Measurements from ENCODE around the gene PDE8B. TPM values are rescaled to one million over a fixed set of nuclear protein-coding genes. Genes with fewer than 3 reads are reported as not detected.

Gene PDE8B
- total and polyA plus RNA-seq, 2 experiments from 2014 or later: 0.45 to 0.91 TPM

GRCh38 chr5:77171141-77171910 lies 39.2 kb upstream of the PDE8B start:
- H3K36me3 ChIP-seq (ENCODE audit: insufficient read depth): no peaks in the 10 kb centered on the region
- no peaks in the 10 kb centered on the region for H3K27me3 ChIP-seq (ENCODE audit: insufficient read depth)
- no peak overlapping the region for H2AFZ ChIP-seq
- Mint-ChIP-seq H3K4me1 (no peaks in the 10 kb centered on the region; the same call in 2 of the 3 replicates), H3K27me3 (ENCODE audit: insufficient read depth, low read depth, poor library complexity) (no peaks in the 10 kb centered on the region), H3K4me3 (no peak overlapping the region), H3K36me3 (ENCODE audit: low read depth) (no peaks in the 10 kb centered on the region), H3K9me3 (no peaks in the 10 kb centered on the region), H3K27ac (no peak overlapping the region)
- TF ChIP-seq EZH2phosphoT487 (IDR thresholded peaks at IDR 0.05; ENCODE audit: unreplicated experiment): no peak
- TF ChIP-seq STAT1 (IDR thresholded peaks at IDR 0.05; ENCODE audit: unreplicated experiment): no peak
- TF ChIP-seq EZH2 (IDR thresholded peaks at IDR 0.05; ENCODE audit: low read depth, unreplicated experiment): no peak
- no peak for TF ChIP-seq JUNB (IDR thresholded peaks at IDR 0.05; ENCODE audit: unreplicated experiment)
- H4K20me1 ChIP-seq (replicated peaks; ENCODE audit: insufficient read depth): no peaks in the 10 kb centered on the region
- H3K27ac ChIP-seq (ENCODE audit: low read depth): no peak overlapping the region
- H3K79me2 ChIP-seq (replicated peaks; ENCODE audit: insufficient read depth): no peaks in the 10 kb centered on the region
- no peak for DNase-seq (ENCODE audit: low spot score)
- H3F3A ChIP-seq (replicated peaks; ENCODE audit: low read depth): no peaks in the 10 kb centered on the region
- H3K4me3 ChIP-seq: no peak overlapping the region
- peaks cover 5% of the 10 kb centered on the region; the same call in 1 of the 2 replicates for H3K4me1 ChIP-seq (ENCODE audit: insufficient read depth)
- no peaks in the 10 kb centered on the region for H3K9me2 ChIP-seq (ENCODE audit: insufficient read depth)
- no peak for ATAC-seq
- no peak overlapping the region for H3K4me2 ChIP-seq

DNA sequence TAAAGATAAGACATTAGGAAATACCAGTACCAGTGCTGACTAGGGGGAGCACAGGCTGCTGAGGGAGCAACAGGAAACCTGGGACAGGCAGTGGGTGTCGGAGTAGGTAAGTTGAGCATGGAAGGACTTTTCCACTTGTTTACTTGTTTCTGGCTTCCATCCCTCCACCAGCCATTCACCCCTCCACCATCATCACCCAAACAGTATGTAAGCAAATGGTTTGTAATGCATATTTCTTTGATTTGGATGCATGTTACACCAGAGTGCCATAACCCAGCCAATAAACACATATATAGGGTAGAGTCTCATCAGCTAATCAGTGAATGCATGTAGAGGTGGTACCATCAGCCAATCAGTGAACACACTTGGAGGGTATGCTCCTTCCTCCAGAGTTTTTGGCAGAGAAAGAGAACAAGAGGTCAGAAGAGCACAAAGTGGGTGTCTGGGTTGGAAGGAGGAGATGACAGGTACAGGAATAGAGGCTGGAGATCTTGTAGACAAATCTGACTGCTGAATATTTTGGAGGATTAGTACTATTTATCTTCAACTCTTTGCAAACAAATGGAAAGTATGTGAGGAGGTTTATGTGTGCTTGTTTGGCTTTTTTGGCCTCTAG lies 37.7 kb upstream of the PDE8B start:
- Histone ChIP-seq H3F3A (replicated peaks; ENCODE audit: low read depth) (no peaks in the 10 kb centered on the region), H3K9me2 (ENCODE audit: insufficient read depth) (no peaks in the 10 kb centered on the region; the same call in 1 of the 2 replicates), H3K27me3 (ENCODE audit: insufficient read depth) (no peaks in the 10 kb centered on the region), H3K79me2 (replicated peaks; ENCODE audit: insufficient read depth) (no peaks in the 10 kb centered on the region), H2AFZ (no peak overlapping the region), H3K27ac (ENCODE audit: low read depth) (no peak overlapping the region), H4K20me1 (replicated peaks; ENCODE audit: insufficient read depth) (no peaks in the 10 kb centered on the region), H3K4me3 (no peak overlapping the region), H3K4me2 (no peak overlapping the region), H3K4me1 (ENCODE audit: insufficient read depth) (peaks cover 5% of the 10 kb centered on the region; the same call in 1 of the 2 replicates), H3K36me3 (ENCODE audit: insufficient read depth) (no peaks in the 10 kb centered on the region)
- DNase-seq (ENCODE audit: low spot score) (no peak), ATAC-seq (no peak)
- H3K27me3 Mint-ChIP-seq (ENCODE audit: insufficient read depth, low read depth, poor library complexity): no peaks in the 10 kb centered on the region
- no peak overlapping the region for H3K27ac Mint-ChIP-seq
- H3K4me3 Mint-ChIP-seq: no peak overlapping the region
- H3K36me3 Mint-ChIP-seq (ENCODE audit: low read depth): no peaks in the 10 kb centered on the region
- no peaks in the 10 kb centered on the region; the same call in 2 of the 3 replicates for H3K4me1 Mint-ChIP-seq
- no peaks in the 10 kb centered on the region for H3K9me3 Mint-ChIP-seq
- TF ChIP-seq POLR2AphosphoS5 (IDR thresholded peaks at IDR 0.05; ENCODE audit: low read depth): no peak
- TF ChIP-seq, protein P1, sequence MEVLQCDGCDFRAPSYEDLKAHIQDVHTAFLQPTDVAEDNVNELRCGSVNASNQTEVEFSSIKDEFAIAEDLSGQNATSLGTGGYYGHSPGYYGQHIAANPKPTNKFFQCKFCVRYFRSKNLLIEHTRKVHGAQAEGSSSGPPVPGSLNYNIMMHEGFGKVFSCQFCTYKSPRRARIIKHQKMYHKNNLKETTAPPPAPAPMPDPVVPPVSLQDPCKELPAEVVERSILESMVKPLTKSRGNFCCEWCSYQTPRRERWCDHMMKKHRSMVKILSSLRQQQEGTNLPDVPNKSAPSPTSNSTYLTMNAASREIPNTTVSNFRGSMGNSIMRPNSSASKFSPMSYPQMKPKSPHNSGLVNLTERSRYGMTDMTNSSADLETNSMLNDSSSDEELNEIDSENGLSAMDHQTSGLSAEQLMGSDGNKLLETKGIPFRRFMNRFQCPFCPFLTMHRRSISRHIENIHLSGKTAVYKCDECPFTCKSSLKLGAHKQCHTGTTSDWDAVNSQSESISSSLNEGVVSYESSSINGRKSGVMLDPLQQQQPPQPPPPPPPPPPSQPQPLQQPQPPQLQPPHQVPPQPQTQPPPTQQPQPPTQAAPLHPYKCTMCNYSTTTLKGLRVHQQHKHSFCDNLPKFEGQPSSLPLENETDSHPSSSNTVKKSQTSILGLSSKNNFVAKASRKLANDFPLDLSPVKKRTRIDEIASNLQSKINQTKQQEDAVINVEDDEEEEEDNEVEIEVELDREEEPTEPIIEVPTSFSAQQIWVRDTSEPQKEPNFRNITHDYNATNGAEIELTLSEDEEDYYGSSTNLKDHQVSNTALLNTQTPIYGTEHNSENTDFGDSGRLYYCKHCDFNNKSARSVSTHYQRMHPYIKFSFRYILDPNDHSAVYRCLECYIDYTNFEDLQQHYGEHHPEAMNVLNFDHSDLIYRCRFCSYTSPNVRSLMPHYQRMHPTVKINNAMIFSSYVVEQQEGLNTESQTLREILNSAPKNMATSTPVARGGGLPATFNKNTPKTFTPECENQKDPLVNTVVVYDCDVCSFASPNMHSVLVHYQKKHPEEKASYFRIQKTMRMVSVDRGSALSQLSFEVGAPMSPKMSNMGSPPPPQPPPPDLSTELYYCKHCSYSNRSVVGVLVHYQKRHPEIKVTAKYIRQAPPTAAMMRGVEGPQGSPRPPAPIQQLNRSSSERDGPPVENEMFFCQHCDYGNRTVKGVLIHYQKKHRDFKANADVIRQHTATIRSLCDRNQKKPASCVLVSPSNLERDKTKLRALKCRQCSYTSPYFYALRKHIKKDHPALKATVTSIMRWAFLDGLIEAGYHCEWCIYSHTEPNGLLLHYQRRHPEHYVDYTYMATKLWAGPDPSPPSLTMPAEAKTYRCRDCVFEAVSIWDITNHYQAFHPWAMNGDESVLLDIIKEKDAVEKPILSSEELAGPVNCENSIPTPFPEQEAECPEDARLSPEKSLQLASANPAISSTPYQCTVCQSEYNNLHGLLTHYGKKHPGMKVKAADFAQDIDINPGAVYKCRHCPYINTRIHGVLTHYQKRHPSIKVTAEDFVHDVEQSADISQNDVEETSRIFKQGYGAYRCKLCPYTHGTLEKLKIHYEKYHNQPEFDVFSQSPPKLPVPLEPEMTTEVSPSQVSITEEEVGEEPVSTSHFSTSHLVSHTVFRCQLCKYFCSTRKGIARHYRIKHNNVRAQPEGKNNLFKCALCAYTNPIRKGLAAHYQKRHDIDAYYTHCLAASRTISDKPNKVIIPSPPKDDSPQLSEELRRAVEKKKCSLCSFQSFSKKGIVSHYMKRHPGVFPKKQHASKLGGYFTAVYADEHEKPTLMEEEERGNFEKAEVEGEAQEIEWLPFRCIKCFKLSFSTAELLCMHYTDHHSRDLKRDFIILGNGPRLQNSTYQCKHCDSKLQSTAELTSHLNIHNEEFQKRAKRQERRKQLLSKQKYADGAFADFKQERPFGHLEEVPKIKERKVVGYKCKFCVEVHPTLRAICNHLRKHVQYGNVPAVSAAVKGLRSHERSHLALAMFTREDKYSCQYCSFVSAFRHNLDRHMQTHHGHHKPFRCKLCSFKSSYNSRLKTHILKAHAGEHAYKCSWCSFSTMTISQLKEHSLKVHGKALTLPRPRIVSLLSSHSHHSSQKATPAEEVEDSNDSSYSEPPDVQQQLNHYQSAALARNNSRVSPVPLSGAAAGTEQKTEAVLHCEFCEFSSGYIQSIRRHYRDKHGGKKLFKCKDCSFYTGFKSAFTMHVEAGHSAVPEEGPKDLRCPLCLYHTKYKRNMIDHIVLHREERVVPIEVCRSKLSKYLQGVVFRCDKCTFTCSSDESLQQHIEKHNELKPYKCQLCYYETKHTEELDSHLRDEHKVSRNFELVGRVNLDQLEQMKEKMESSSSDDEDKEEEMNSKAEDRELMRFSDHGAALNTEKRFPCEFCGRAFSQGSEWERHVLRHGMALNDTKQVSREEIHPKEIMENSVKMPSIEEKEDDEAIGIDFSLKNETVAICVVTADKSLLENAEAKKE (CRISPR knock-in tag; IDR thresholded peaks at IDR 0.05): no peak
- no peak for TF ChIP-seq EZH2phosphoT487 (IDR thresholded peaks at IDR 0.05; ENCODE audit: unreplicated experiment)
- TF ChIP-seq, protein P2, sequence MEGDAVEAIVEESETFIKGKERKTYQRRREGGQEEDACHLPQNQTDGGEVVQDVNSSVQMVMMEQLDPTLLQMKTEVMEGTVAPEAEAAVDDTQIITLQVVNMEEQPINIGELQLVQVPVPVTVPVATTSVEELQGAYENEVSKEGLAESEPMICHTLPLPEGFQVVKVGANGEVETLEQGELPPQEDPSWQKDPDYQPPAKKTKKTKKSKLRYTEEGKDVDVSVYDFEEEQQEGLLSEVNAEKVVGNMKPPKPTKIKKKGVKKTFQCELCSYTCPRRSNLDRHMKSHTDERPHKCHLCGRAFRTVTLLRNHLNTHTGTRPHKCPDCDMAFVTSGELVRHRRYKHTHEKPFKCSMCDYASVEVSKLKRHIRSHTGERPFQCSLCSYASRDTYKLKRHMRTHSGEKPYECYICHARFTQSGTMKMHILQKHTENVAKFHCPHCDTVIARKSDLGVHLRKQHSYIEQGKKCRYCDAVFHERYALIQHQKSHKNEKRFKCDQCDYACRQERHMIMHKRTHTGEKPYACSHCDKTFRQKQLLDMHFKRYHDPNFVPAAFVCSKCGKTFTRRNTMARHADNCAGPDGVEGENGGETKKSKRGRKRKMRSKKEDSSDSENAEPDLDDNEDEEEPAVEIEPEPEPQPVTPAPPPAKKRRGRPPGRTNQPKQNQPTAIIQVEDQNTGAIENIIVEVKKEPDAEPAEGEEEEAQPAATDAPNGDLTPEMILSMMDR (conservative IDR thresholded peaks at IDR 0.05; ENCODE audit: low read depth in 2 of 2): no peak
- TF ChIP-seq, protein P3, sequence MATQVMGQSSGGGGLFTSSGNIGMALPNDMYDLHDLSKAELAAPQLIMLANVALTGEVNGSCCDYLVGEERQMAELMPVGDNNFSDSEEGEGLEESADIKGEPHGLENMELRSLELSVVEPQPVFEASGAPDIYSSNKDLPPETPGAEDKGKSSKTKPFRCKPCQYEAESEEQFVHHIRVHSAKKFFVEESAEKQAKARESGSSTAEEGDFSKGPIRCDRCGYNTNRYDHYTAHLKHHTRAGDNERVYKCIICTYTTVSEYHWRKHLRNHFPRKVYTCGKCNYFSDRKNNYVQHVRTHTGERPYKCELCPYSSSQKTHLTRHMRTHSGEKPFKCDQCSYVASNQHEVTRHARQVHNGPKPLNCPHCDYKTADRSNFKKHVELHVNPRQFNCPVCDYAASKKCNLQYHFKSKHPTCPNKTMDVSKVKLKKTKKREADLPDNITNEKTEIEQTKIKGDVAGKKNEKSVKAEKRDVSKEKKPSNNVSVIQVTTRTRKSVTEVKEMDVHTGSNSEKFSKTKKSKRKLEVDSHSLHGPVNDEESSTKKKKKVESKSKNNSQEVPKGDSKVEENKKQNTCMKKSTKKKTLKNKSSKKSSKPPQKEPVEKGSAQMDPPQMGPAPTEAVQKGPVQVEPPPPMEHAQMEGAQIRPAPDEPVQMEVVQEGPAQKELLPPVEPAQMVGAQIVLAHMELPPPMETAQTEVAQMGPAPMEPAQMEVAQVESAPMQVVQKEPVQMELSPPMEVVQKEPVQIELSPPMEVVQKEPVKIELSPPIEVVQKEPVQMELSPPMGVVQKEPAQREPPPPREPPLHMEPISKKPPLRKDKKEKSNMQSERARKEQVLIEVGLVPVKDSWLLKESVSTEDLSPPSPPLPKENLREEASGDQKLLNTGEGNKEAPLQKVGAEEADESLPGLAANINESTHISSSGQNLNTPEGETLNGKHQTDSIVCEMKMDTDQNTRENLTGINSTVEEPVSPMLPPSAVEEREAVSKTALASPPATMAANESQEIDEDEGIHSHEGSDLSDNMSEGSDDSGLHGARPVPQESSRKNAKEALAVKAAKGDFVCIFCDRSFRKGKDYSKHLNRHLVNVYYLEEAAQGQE (IDR thresholded peaks at IDR 0.05; ENCODE audit: unreplicated experiment): no peak

Data from GM23338 (cell line).